Lung (tissue), 12 donors: ENCODE measurements around the gene ZNF267. TPM values are rescaled to one million over a fixed set of nuclear protein-coding genes. Genes with fewer than 3 reads are reported as not detected.

ENCODE experiments used
- ATAC-seq: fragments of 200-7000 bp; cut with Tn5 transposase; one replicate; pipeline ENCODE4 v1.9.1; 2020; ENCODE audit warnings: moderate number of reproducible peaks; ENCODE audit not compliant: insufficient read depth, low FRiP score
- DNase-seq, 3 donors: peaks; one replicate each; pipeline ENCODE4 v3.0.0-alpha.2; 2013 to 2017
- H3K27ac ChIP-seq, 2 donors: one replicate each; pipeline ENCODE4 v1.5.1; 2013; ENCODE audit warnings: mild to moderate bottlenecking in 2 of 2, moderate library complexity in 2 of 2, control low read depth in 1 of 2, inconsistent platforms in 1 of 2, low read depth in 1 of 2, low read length in 1 of 2
- H3K27me3 ChIP-seq, 3 donors: one replicate each; pipeline ENCODE4 v1.5.1; 2013; ENCODE audit warnings: low read length in 2 of 3; ENCODE audit not compliant: control insufficient read depth in 3 of 3, insufficient read depth in 3 of 3
- H3K36me3 ChIP-seq, 4 donors: one replicate each; pipeline ENCODE4 v1.5.1; 2013; ENCODE audit warnings: low read length in 4 of 4, mild to moderate bottlenecking in 1 of 4, moderate library complexity in 1 of 4; ENCODE audit not compliant: control insufficient read depth in 4 of 4, insufficient read depth in 4 of 4
- H3K4me1 ChIP-seq, 5 donors: one replicate each; pipeline ENCODE4 v1.5.1; 2013; ENCODE audit warnings: low read length in 5 of 5, mild to moderate bottlenecking in 2 of 5, moderate library complexity in 1 of 5; ENCODE audit not compliant: control insufficient read depth in 5 of 5, insufficient read depth in 5 of 5
- H3K4me3 ChIP-seq: one replicate; pipeline ENCODE4 v1.5.1; 2013; ENCODE audit warnings: mild to moderate bottlenecking, control low read depth, moderate library complexity
- H3K9ac ChIP-seq, 2 donors: one replicate each; pipeline ENCODE4 v1.5.1; 2013; ENCODE audit warnings: low read length in 2 of 2, control low read depth in 1 of 2; ENCODE audit not compliant: insufficient read depth in 1 of 2
- H3K9me3 ChIP-seq, 4 donors: one replicate each; pipeline ENCODE4 v1.5.1; 2013; ENCODE audit warnings: low read length in 3 of 4, mild to moderate bottlenecking in 1 of 4, moderate library complexity in 1 of 4; ENCODE audit not compliant: control insufficient read depth in 4 of 4, insufficient read depth in 3 of 4
- WGBS, 2 donors: extraction: QIAGEN DNeasy Blood & Tissue Kit; methylation state at CpG; one replicate each; pipeline ENCODE4 v1.1.7; 2013; 5-methylcytosine and 5-hydroxymethylcytosine counted together
- polyA plus RNA-seq, 2 donors: library from polyadenylated mRNA; stranded (reverse); fragments of 200-250 nt; gene quantifications; one replicate each; pipeline ENCODE4 v1.2.1, GENCODE V29; 2013
- total RNA-seq, 2 donors: library from RNA; depleted of rRNA in 1 of 2; stranded (reverse); fragments of >200 nt in 1 of 2; gene quantifications; one replicate each; pipeline ENCODE4 v1.2.1, GENCODE V29; 2014 to 2021
- TF ChIP-seq, protein P1 (sequence below): IDR thresholded peaks from 2 replicates; pipeline ENCODE4 v1.5.1; 2012; ENCODE audit warnings: mild to moderate bottlenecking; ENCODE audit errors: control extremely low read depth, extremely low read depth
- donor health status: control.
- donor health status: control.
- donor health status: Bipolar disorder and iron deficiency.
- donor health status: healthy.
- donor health status: DM: yes; HTN: yes; CAD: no.

The ZNF267 gene
- total and polyA plus RNA-seq, 4 donors = 5.6 to 20.6 (median 20.5) TPM

DNA sequence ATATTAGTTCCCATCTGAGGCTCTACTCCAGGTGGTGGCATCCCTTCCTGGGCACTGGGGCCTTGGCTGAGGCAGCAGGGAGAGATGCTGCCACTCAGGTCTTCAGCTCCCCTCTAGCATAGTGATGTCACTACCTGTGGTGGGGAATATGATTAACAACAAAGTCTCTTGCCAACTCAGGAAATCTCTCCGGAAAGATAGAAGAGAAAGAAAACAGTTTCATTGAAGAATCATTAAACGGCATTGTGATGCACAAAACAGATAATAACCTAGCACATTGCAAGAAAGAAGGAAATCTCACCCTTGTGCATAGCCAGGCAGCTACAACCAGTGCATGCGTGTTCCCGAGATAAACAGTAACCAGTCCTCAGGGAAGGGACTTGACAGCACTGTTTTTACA, 12.2 kb upstream of the ZNF267 start:
- H3K27me3 ChIP-seq = peaks cover 0 to 7% (median 0%) of the 10 kb centered on the region in 3 donors
- H3K36me3 ChIP-seq = no peaks in the 10 kb centered on the region
- TF ChIP-seq, protein P1, sequence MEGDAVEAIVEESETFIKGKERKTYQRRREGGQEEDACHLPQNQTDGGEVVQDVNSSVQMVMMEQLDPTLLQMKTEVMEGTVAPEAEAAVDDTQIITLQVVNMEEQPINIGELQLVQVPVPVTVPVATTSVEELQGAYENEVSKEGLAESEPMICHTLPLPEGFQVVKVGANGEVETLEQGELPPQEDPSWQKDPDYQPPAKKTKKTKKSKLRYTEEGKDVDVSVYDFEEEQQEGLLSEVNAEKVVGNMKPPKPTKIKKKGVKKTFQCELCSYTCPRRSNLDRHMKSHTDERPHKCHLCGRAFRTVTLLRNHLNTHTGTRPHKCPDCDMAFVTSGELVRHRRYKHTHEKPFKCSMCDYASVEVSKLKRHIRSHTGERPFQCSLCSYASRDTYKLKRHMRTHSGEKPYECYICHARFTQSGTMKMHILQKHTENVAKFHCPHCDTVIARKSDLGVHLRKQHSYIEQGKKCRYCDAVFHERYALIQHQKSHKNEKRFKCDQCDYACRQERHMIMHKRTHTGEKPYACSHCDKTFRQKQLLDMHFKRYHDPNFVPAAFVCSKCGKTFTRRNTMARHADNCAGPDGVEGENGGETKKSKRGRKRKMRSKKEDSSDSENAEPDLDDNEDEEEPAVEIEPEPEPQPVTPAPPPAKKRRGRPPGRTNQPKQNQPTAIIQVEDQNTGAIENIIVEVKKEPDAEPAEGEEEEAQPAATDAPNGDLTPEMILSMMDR = no peak
- H3K27ac ChIP-seq = no peak overlapping the region
- ATAC-seq = no peak
- no peak for DNase-seq
- 44 to 48% methylated on average over 4 of the region's 4 CpGs for WGBS, 2 donors
- no peak overlapping the region for H3K4me3 ChIP-seq
- no peak overlapping the region for H3K9ac ChIP-seq
- no peaks in the 10 kb centered on the region for H3K9me3 ChIP-seq
- H3K4me1 ChIP-seq = no peaks in the 10 kb centered on the region

DNA sequence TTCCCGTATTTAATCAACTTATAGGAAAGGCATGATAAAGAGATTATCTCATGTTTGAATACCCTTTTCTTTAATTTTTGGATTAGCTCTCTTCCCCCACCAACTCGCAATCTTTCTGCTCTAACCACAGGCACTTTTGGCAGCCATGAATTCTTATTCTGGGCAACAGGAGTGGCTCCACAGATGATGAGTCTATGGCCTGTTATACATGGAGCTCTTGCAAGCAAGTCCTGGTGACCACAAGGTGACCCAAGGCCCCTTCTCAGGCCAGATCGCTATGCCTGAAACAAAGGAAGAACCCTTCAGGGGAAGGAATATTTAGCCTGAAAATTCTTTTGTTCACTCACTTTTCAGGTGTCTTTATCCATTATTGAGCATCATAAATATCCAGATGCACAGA, 10.8 kb upstream of the ZNF267 start:
- no peak for DNase-seq
- no peak overlapping the region for H3K27ac ChIP-seq
- H3K9ac ChIP-seq = no peak overlapping the region
- 94% methylated on average over 3 of the region's 3 CpGs for WGBS, 2 donors
- TF ChIP-seq, protein P1 = no peak
- H3K27me3 ChIP-seq = peaks cover 0 to 7% (median 0%) of the 10 kb centered on the region in 3 donors
- no peak overlapping the region for H3K4me3 ChIP-seq
- no peak for ATAC-seq
- H3K4me1 ChIP-seq = no peaks in the 10 kb centered on the region
- no peaks in the 10 kb centered on the region for H3K9me3 ChIP-seq
- H3K36me3 ChIP-seq = no peaks in the 10 kb centered on the region

DNA sequence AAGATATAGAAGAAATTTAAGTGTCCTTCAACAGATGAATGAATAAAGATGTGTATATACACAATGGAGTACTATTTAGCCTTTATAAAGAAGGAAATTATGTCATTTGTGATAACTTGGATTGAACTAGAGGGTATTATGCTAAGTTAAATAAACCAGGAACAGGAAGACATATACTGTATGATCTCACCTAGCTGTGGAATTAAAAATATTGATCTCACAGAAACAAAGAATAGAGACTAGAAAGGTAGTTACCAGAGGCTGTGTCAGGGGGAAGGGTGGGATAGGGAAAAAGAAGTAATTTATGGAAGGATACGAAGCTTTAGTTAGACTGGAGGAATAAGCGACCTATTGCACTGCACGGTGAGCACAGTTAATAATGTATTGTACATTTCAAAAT, 5.4 kb upstream of the ZNF267 start:
- Histone ChIP-seq H3K27ac (no peak overlapping the region), H3K9ac (no peak overlapping the region), H3K4me1 (peaks cover 0 to 7% (median 0%) of the 10 kb centered on the region in 5 donors), H3K4me3 (no peak overlapping the region), H3K27me3 (peaks cover 0 to 2% (median 0%) of the 10 kb centered on the region in 3 donors), H3K9me3 (no peaks in the 10 kb centered on the region), H3K36me3 (no peaks in the 10 kb centered on the region)
- 29 to 34% methylated on average over 3 of the region's 3 CpGs for WGBS, 2 donors
- TF ChIP-seq, protein P1 = no peak
- ATAC-seq (no peak), DNase-seq (no peak)

DNA sequence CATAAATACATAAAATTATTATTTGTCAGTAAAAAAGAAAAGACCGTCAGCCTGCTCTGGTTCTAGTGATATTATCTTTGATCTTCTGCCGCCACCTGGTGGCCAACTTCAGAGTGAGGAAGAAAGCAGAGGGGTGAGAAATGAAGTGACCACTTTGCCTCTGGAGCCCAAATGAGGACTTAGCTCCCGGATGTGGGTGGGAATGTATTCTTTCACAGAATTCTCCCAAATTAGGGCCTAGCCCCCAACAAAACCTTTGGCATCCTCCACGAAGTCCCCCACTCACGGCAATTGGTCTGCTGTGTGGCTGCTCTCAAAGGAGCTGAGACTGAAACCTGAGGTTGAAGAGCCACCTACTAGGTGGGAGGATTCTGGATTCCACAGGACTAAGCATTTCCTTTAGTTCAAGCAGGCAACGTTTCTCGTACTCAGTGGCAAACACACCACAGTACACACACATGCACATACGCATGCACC, 4.9 kb upstream of the ZNF267 start:
- Histone ChIP-seq H3K9me3 (no peaks in the 10 kb centered on the region), H3K9ac (no peak overlapping the region), H3K4me3 (no peak overlapping the region), H3K27me3 (peaks cover 0 to 2% (median 0%) of the 10 kb centered on the region in 3 donors), H3K27ac (peak overlapping the region in 1 of 2 donors; percentile 37), H3K36me3 (no peaks in the 10 kb centered on the region), H3K4me1 (peaks cover 0 to 8% (median 0%) of the 10 kb centered on the region in 5 donors)
- DNase-seq (peak; percentile 81 to 84 (median 84)), ATAC-seq (peak; percentile 59)
- TF ChIP-seq, protein P1 = peak; percentile 77
- 10 to 11% methylated on average over 8 of the region's 8 CpGs for WGBS, 2 donors
